ENCODE data around the gene LYPD8.

LYPD8 gene

DNA sequence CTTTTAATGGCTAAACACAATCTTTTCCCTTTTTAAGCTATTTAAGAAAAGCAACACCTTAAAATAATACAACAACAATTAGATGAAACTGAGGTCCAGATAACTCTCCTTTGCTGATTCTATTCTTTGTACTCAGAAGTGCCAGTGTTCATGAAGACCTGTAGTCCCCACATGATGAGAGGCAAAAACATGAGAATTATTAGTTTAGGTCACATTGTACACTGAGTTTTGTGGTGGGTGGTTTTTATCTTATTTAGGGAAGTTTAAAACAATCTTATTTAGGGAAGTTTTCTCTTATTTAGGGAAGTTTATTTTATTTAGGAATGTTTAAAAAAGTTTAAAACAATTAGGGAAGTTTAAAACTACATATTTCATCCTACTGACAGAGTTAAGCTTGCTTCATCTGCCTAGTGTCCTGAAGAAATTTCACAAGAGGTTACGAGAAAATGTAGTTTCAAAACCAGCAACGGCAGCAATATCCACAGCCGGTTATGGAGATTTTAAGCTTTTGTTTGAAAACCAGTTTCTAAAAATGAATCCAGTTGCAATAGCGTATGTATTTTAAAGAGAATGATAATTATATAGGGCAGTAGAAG lies 45.2 kb downstream of the LYPD8 start:
- TF ChIP-seq, protein P1, sequence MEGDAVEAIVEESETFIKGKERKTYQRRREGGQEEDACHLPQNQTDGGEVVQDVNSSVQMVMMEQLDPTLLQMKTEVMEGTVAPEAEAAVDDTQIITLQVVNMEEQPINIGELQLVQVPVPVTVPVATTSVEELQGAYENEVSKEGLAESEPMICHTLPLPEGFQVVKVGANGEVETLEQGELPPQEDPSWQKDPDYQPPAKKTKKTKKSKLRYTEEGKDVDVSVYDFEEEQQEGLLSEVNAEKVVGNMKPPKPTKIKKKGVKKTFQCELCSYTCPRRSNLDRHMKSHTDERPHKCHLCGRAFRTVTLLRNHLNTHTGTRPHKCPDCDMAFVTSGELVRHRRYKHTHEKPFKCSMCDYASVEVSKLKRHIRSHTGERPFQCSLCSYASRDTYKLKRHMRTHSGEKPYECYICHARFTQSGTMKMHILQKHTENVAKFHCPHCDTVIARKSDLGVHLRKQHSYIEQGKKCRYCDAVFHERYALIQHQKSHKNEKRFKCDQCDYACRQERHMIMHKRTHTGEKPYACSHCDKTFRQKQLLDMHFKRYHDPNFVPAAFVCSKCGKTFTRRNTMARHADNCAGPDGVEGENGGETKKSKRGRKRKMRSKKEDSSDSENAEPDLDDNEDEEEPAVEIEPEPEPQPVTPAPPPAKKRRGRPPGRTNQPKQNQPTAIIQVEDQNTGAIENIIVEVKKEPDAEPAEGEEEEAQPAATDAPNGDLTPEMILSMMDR (conservative IDR thresholded peaks at IDR 0.05; ENCODE audit: control insufficient read depth, insufficient read depth, low read depth, low read length) = no peak
- no peak overlapping the region for H3K4me3 ChIP-seq (ENCODE audit: control insufficient read depth, low read depth, low read length)
- DNase-seq (ENCODE audit: low read depth) = no peak

DNA sequence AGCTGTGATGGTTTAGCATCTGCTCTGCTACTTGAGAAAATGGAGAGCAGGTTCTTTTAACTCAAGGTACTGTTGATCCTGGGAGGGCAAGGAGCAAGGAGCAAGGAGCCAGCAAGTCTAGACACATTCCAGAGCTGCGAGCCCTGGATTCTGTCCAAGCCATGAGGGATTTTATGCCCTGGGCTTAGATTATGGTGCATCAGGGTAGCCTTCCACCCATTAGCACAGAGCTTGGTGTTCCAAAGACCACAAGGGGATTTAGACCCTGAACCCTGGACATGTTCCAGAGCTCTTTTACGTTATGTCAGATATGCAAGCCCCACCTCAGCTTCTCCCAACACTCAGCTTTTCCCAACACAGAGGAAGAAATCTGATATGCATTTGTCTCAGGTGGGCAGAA lies 51.0 kb downstream of the LYPD8 start:
- TF ChIP-seq, protein P1 (conservative IDR thresholded peaks at IDR 0.05; ENCODE audit: control insufficient read depth, insufficient read depth, low read depth, low read length) = no peak
- no peak overlapping the region for H3K4me3 ChIP-seq (ENCODE audit: control insufficient read depth, low read depth, low read length)
- DNase-seq (ENCODE audit: low read depth) = no peak

DNA sequence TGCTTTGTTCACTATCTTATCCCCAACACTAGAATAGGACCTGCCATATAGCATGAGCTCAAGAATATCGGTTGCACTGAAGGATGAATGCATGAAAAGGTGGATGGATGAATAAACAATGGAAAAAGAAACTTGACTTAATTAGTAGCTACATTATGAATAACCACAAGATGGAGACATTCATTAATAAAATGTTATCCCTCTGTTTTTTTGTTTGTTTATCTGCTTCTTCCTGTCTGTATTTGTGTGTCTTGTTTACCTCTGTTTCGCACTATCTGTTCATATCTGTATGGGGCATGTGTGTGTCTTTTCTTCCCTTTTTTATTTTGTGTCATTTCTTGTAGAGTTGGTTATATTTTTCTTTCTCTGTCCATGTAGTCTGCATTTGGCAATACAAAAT lies 51.9 kb downstream of the LYPD8 start:
- H3K4me3 ChIP-seq (ENCODE audit: control insufficient read depth, low read depth, low read length) = no peak overlapping the region
- TF ChIP-seq, protein P1 (conservative IDR thresholded peaks at IDR 0.05; ENCODE audit: control insufficient read depth, insufficient read depth, low read depth, low read length) = no peak
- DNase-seq (ENCODE audit: low read depth) = no peak

DNA sequence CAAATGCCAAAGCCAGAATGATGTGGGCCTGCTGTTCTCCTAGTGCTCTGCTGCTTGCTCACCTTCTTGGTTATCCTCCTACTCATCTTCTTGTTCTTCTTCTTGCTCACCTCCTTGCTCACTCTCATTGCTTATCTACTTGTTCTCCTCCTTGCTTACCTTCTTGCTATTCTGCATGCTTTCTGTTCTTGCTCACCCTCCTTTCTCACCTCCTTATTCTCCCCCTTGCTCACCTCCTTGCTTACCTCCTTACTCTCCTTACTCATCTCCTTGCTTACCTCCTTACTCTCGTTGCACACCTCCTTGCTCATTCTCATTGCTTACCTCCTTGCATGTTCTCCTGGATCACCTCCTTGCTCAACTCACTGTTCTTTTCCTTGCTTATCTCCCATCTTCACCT lies 52.8 kb downstream of the LYPD8 start, which contains the start of gene OR14I1:
OR14I1 (minus strand) TSS at position 53 of the 400 bp plus-strand sequence.
- H3K4me3 ChIP-seq (ENCODE audit: control insufficient read depth, low read depth, low read length) = no peak within 1 kb of the TSS
- TF ChIP-seq, protein P1 (conservative IDR thresholded peaks at IDR 0.05; ENCODE audit: control insufficient read depth, insufficient read depth, low read depth, low read length) = no peak
- no peak for DNase-seq (ENCODE audit: low read depth)

DNA sequence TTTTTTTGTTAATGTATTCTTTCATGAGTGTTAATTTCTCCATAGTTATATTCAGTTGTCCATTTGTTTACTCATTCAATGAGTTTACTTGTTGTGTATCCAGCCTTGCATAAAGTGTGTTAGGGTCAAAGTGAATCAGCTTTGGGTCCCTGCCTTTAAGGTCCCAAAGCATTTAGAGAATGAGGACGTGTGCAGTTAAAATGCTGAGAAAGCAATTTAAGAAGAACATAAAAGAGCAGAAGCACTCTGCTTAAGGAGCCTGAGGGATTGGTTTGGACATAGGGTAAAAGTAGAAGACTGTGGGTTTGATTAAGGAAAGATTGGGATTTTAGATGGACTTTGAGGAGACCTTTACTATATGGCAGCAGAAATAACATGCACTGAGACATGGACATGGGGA lies 56.5 kb downstream of the LYPD8 start:
- DNase-seq (ENCODE audit: low read depth) = no peak
- H3K4me3 ChIP-seq (ENCODE audit: control insufficient read depth, low read depth, low read length) = no peak overlapping the region
- TF ChIP-seq, protein P1 (conservative IDR thresholded peaks at IDR 0.05; ENCODE audit: control insufficient read depth, insufficient read depth, low read depth, low read length) = no peak

DNA sequence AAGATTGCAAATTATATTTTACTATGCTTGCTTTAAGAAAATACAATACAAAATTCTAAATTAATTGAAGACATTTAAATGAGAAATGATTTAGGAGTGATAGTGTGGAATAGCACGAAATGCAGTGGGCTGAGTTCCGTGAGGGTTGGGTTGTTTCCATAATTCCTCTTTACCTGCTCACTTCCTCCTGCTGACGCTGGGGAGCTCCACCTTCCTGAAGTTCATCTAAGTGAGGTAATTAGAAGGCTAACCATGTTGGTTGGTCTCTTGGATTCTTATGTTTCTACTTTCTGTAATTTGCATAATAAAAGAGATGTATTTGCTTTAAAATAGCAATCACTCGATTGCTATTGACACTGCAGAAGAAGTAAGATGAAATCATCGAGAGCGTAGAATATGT lies 57.7 kb downstream of the LYPD8 start:
- TF ChIP-seq, protein P1 (conservative IDR thresholded peaks at IDR 0.05; ENCODE audit: control insufficient read depth, insufficient read depth, low read depth, low read length) = no peak

DNA sequence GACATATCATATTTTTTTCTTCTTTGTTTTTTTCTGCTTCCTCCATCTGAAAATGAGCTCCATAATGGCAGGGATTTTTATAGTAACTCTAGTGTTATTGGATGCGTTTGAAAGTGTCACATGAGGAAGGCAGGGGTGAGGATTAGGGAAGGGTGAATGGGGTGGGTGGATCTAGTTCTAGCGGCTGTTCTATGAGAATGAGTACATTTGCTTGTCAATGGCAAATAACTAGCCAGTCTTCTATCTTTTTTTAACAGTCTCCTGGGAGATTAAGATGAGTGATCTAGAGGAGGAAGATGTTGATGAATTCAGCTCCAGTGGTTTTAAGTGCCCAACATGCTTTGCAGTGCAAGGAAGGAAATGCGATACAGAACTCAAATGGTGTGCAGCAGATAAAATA lies 58.8 kb downstream of the LYPD8 start:
- DNase-seq (ENCODE audit: low read depth) = no peak
- TF ChIP-seq, protein P1 (conservative IDR thresholded peaks at IDR 0.05; ENCODE audit: control insufficient read depth, insufficient read depth, low read depth, low read length) = no peak
- no peak overlapping the region for H3K4me3 ChIP-seq (ENCODE audit: control insufficient read depth, low read depth, low read length)

More for the DNA sequence above, 57.7 kb downstream of the LYPD8 start:
- no peak for DNase-seq (ENCODE audit: low read depth)
- H3K4me3 ChIP-seq (ENCODE audit: control insufficient read depth, low read depth, low read length) = no peak overlapping the region

Measured in fibroblast of mammary gland (primary cell).